Aorta (tissue), 5 donors: ENCODE measurements around the gene ASB14. TPM values are rescaled to one million over a fixed set of nuclear protein-coding genes. Genes with fewer than 3 reads are reported as not detected.

Source experiments
- ATAC-seq: fragments of 200-7000 bp; cut with Tn5 transposase; one replicate; pipeline ENCODE4 v1.9.1; 2022; ENCODE audit warnings: moderate library complexity; ENCODE audit not compliant: low FRiP score
- DNase-seq, 2 donors: peaks; one replicate each; pipeline ENCODE4 v3.0.0-alpha.2; 2020
- H3K27ac ChIP-seq, 2 donors: one replicate each; pipeline ENCODE4 v1.5.1; 2013; ENCODE audit warnings: low read length in 2 of 2, mild to moderate bottlenecking in 2 of 2, moderate library complexity in 2 of 2, control low read depth in 1 of 2, inconsistent platforms in 1 of 2, low read depth in 1 of 2
- H3K27me3 ChIP-seq, 2 donors: one replicate each; pipeline ENCODE4 v1.6.1; 2013; ENCODE audit warnings: control low read depth in 1 of 2, low read length in 1 of 2, mild to moderate bottlenecking in 1 of 2, moderate library complexity in 1 of 2; ENCODE audit not compliant: insufficient read depth in 2 of 2, control insufficient read depth in 1 of 2
- H3K36me3 ChIP-seq, 2 donors: one replicate each; pipeline ENCODE4 v1.6.1; 2013; ENCODE audit warnings: control low read depth in 1 of 2, low read length in 1 of 2, mild to moderate bottlenecking in 1 of 2; ENCODE audit not compliant: insufficient read depth in 2 of 2, control insufficient read depth in 1 of 2
- H3K4me1 ChIP-seq, 2 donors: one replicate each; pipeline ENCODE4 v1.6.1; 2013; ENCODE audit warnings: low read length in 2 of 2, control low read depth in 1 of 2, mild to moderate bottlenecking in 1 of 2, moderate library complexity in 1 of 2; ENCODE audit not compliant: insufficient read depth in 2 of 2, control insufficient read depth in 1 of 2
- H3K4me3 ChIP-seq, 2 donors: one replicate each; pipeline ENCODE4 v1.5.1; 2013; ENCODE audit warnings: low read length in 2 of 2, control low read depth in 1 of 2, mild to moderate bottlenecking in 1 of 2
- H3K9me3 ChIP-seq: one replicate; pipeline ENCODE4 v1.6.1; 2013; ENCODE audit warnings: mild to moderate bottlenecking, low read length; ENCODE audit not compliant: control insufficient read depth
- WGBS, 2 donors: extraction: QIAGEN DNeasy Blood & Tissue Kit; methylation state at CpG; one replicate each; pipeline ENCODE4 v1.1.7; 2013; 5-methylcytosine and 5-hydroxymethylcytosine counted together
- intact Hi-C, 2 donors: fragments of 100-400 bp; cut with DNase I; formaldehyde crosslinking; loops; one replicate each; pipeline versions ENCODE4 v1.14.2 to v1.15.0; 2022
- polyA plus RNA-seq, 2 donors: library from polyadenylated mRNA; stranded (reverse); fragments of 200-250 nt; gene quantifications; one replicate each; pipeline ENCODE4 v1.2.3, GENCODE V29; 2013
- total RNA-seq, 2 donors: library from RNA; stranded (reverse); fragmentation: NEBNext Ultra II Directional; extraction: Animal tissue kit (Norgen Biotek cat#: 25700); gene quantifications; one replicate each; pipeline ENCODE4 v1.2.1, GENCODE V29; 2021
- donor health status: healthy with polysubstance abuse.
- donor health status: Bipolar disorder and iron deficiency.
- donor health status: DM: no; HTN: no; CAD: no.
- donor health status: DM: no; HTN: no; CAD: no.
- donor health status: DM: yes; HTN: yes; CAD: no.

Gene ASB14
- total and polyA plus RNA-seq, 4 donors: 0.08 TPM; not detected in 3

DNA sequence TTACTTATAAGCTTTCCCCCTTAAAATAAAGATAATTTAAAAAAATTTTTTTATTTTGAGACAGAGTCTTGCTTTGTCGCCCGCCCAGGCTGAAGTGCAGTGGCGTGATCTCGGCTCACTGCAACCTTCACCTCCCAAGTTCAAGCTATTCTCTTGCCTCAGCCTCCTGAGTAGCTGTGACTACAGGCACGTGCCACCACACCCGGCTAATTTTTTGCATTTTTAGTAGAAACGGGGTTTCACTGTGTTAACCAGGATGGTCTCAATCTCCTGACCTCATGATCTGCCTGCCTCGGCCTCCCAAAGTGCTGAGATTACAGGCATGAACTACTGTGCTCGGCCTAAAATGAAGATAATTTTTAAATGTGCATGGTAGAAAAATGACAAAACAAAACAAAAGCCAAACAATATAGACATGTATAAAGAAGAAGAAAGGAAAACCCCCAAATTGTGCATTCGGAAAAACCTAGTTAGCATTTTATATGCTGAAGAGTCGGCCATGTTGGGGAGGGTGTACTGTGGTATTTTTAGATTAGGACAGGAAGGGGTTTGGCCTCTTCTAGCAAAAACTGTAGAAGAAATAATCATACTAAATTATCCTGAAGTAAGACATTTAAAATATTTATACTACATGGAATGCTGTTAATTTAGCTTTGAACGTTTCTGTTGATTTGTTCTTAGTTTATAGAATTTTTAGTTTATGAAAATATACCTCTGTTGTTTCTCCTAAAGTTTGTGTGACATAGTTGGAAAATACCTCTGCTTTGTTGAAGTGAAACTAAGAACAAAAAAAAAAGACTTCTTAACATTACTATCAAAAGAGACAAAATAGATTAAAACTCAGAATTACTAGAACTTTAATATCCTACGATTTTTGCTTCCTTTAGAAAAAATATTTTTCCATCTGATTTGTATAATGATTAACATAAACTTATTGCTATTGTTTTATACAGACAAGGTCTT, 57.6 kb downstream of the ASB14 start:
- intact Hi-C loops: no loop called here
- H3K9me3 ChIP-seq: no peaks in the 10 kb centered on the region
- peaks cover 0 to 1% of the 10 kb centered on the region in 2 donors for H3K4me1 ChIP-seq
- DNase-seq (no peak), ATAC-seq (no peak)
- H3K36me3 ChIP-seq: no peaks in the 10 kb centered on the region
- H3K4me3 ChIP-seq: no peak overlapping the region
- H3K27me3 ChIP-seq: no peaks in the 10 kb centered on the region
- H3K27ac ChIP-seq: no peak overlapping the region
- WGBS, 2 donors: 83 to 86% methylated on average over 13 of the region's 13 CpGs

DNA sequence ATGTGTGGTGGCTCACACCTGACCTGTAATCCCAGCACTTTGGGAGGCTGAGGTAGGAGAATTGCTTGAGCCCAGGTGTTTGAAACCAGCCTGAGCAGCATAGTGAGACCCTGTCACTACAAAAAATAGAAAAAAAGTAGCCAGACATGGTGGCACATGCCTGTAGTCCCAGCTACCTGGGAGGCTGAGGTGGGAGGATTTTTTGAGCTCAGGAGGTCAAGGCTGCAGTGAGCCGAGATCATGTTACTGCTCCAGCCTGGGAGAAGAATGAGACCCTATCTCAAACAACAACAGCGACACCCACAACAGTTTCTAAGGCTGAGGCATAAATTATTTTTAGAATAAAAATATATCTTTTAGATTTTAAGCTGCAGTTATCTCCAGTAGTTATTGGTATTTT, 58.7 kb downstream of the ASB14 start:
- no peak for ATAC-seq
- no peaks in the 10 kb centered on the region for H3K27me3 ChIP-seq

DNA sequence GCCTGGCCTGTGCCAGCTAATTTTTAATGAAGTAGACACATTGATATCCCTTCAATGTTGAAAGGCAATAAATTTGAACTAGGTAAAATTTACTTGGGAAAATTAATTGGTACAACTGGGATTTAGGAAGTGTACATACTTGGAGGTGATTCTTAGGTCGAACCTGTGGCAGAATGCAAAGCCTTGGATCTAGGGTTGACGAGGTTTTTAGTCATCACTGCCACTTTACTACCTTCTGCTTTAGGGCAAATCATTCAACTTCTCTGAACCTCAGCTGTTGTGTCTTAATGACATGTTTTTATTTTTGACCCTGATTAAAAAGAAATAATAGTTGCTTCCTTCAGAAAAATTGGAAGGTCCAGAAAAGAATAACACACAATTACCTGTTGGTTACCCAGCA, 62.5 kb downstream of the ASB14 start:
- no peaks in the 10 kb centered on the region for H3K9me3 ChIP-seq
- no peak overlapping the region for H3K27ac ChIP-seq
- DNase-seq (no peak), ATAC-seq (no peak)
- H3K27me3 ChIP-seq: no peaks in the 10 kb centered on the region
- no peaks in the 10 kb centered on the region for H3K36me3 ChIP-seq
- H3K4me3 ChIP-seq: no peak overlapping the region
- 82 to 83% methylated on average over 2 of the region's 2 CpGs for WGBS, 2 donors
- intact Hi-C loops: no loop called here
- H3K4me1 ChIP-seq: peaks cover 0 to 1% of the 10 kb centered on the region in 2 donors

More for the DNA sequence above, 58.7 kb downstream of the ASB14 start:
- intact Hi-C loops: no loop called here
- Histone ChIP-seq H3K9me3 (no peaks in the 10 kb centered on the region), H3K27ac (no peak overlapping the region), H3K4me1 (peaks cover 0 to 1% of the 10 kb centered on the region in 2 donors), H3K36me3 (no peaks in the 10 kb centered on the region), H3K4me3 (no peak overlapping the region)
- WGBS, 2 donors: 77 to 82% methylated on average over 2 of the region's 2 CpGs
- DNase-seq: no peak

DNA sequence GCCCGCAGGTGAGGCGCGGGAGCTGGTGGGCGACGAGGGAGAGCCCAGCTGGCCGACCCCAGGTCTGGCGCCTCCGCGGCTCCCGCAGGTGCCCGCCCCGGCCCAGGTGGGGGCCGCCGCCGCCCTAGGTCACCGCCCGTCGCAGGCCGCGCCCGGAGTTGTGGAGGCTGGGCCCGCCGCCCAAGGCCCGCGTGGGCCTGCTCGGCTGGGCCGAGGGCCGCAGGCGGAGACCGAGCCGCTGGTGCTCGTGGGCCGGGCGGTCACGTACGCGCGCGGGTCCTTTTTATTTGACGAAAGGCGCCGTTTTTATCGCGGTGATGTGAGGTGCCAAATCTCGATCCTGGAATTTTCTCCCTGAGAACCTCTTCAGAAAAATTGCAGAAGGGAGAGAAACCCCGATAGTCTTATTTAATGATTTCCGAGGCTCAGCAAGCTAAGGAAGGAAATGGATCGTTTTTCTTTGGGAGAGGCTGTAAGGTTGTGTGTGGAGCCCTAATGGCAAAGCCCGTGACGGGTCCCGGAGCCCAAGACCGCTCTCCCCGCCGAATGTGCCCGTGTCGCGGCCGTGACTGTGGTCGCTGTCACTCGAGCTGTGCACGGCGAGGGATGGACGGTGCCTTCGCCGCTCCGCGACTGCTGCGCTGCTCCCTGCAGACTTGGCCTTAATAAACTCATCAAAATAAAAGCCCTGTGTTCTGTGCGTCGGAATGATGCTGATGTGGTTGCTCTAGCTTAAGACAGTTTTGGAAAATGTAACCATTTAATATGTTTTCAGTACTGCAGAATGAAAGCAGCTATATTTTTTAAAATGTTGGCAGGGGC, 64.3 kb downstream of the ASB14 start:
- Histone ChIP-seq H3K27ac (peak overlapping the region; percentile 20 to 78), H3K4me1 (peaks cover 0 to 1% of the 10 kb centered on the region in 2 donors), H3K4me3 (peak overlapping the region; percentile 82 to 89), H3K27me3 (no peaks in the 10 kb centered on the region), H3K36me3 (no peaks in the 10 kb centered on the region), H3K9me3 (no peaks in the 10 kb centered on the region)
- intact Hi-C loops: loop anchor here (2.0 to 10.0 kb wide), 4 partner anchors 63 to 529 kb away; partner anchors contain the start of genes IL17RD (in 1 of the 2) and SLMAP (in 1 of the 2)
- DNase-seq (peak; percentile 58 to 85), ATAC-seq (peak; percentile 78)
- WGBS, 2 donors: 0% methylated on average over 62 to 70 of the region's 70 CpGs

DNA sequence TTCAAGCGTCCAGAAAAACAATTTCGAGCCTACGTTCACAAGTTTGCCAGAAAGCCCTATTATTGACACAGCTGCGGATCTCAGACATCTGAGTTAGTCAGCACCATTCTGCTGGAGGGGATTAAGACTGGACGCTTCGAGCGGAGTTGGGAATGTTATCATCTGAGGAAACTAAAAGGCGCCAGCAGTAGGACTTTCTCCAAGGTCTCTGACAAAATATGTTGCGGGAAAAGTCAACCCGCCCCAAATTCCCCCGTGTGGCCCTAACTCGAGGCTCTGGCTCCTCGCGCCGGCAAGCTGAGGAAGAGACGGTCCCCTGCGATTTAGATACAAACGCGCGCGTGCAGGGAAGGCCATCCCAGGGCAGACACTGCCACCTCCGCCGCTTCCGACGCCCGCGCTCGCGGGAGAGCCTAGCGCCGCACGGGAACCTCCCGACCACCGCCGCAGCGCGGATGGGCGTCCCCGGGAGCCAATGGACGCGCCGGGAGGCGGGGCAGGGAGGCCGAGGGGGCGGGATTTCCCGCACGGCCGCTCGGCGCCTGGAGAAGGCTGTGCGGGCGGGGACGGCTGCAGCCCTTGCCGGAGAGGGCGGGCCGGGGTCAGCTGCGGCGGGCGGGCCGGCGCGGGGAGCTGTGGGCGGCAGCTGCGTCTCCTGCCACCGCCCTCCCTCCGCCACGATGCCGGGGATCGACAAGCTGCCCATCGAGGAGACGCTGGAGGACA, 65.1 kb downstream of the ASB14 start, which contains the start of gene APPL1:
APPL1 (plus strand) TSS at position 526 of the 726 bp plus-strand sequence; CDS start at position 681, 155 bp downstream.
- no peaks in the 10 kb centered on the region for H3K9me3 ChIP-seq
- DNase-seq: peak; percentile 95 to 97
- H3K36me3 ChIP-seq: no peaks in the 10 kb centered on the region
- no peaks in the 10 kb centered on the region for H3K27me3 ChIP-seq
- H3K4me1 ChIP-seq: peaks cover 0 to 1% of the 10 kb centered on the region in 2 donors
- peak within 1 kb of the TSS; percentile 82 to 89 for H3K4me3 ChIP-seq
- H3K27ac ChIP-seq: peak within 1 kb of the TSS; percentile 20 to 85
- intact Hi-C loops: loop anchor here (2.0 to 10.0 kb wide), 4 partner anchors 63 to 530 kb away; partner anchors contain the start of genes IL17RD (in 1 of the 2) and SLMAP (in 1 of the 2)
- 0% methylated on average over 58 to 71 of the region's 71 CpGs for WGBS, 2 donors
- ATAC-seq: peak; percentile 99

DNA sequence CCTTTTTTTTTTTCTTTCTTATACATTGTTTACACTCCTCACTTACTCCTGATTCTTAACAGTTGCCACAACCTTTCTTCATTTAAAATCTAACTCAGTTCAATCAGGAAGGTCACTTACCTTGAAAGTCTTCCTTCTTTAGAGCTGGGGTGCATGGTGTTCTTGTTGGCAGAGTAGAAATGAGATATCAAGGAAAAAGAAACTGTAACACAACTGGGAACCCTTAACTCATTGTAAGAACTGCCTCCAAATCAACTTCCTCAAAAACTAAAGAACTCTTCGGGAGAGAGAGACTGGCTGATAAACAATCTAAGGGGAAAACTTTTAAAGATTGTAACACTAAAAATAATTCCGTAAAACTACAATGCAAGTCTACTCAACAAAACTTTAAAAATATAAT, 66.3 kb downstream of the ASB14 start:
- 22 to 34% methylated on average over 2 of the region's 2 CpGs for WGBS, 2 donors

DNA sequence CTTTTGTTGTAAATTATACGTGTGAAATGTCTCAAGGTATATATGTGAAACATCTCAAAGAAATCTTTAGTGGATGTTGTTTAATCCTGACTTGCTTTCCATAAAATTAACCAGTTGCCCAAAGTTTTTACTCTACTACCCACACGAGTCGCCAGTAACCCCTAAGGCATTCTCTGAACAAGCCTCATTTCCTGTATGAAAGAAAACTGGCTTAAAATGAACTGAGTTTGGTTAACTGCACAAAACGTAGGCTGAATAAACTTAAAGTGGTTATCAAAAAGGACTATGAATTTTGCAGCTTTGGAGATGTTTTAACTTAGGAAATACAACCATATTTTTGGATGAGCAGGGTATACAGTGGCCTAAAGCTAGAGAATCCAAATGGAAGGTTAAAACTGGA, 67.6 kb downstream of the ASB14 start:
- whole genome bisulfite sequencing, 2 donors: 66 to 71% methylated on average over 4 of the region's 4 CpGs
- intact Hi-C loops: loop anchor here (5.0 to 10.0 kb wide), 3 partner anchors 63 to 532 kb away; partner anchors contain the start of gene SLMAP (in 1 of the 2)
- DNase-seq (no peak), ATAC-seq (no peak)
- Histone ChIP-seq H3K27me3 (no peaks in the 10 kb centered on the region), H3K36me3 (no peaks in the 10 kb centered on the region), H3K27ac (no peak overlapping the region), H3K4me3 (no peak overlapping the region), H3K9me3 (no peaks in the 10 kb centered on the region), H3K4me1 (no peaks in the 10 kb centered on the region)

More for the DNA sequence above, 66.3 kb downstream of the ASB14 start:
- no peak overlapping the region for H3K27ac ChIP-seq
- ATAC-seq (no peak), DNase-seq (no peak)
- H3K27me3 ChIP-seq: no peaks in the 10 kb centered on the region
- intact Hi-C loops: loop anchor here (2.0 to 10.0 kb wide), 4 partner anchors 61 to 531 kb away; partner anchors contain the start of genes IL17RD (in 1 of the 2) and SLMAP (in 1 of the 2)
- H3K4me1 ChIP-seq: peaks cover 0 to 1% of the 10 kb centered on the region in 2 donors
- H3K9me3 ChIP-seq: no peaks in the 10 kb centered on the region
- H3K36me3 ChIP-seq: no peaks in the 10 kb centered on the region
- no peak overlapping the region for H3K4me3 ChIP-seq

DNA sequence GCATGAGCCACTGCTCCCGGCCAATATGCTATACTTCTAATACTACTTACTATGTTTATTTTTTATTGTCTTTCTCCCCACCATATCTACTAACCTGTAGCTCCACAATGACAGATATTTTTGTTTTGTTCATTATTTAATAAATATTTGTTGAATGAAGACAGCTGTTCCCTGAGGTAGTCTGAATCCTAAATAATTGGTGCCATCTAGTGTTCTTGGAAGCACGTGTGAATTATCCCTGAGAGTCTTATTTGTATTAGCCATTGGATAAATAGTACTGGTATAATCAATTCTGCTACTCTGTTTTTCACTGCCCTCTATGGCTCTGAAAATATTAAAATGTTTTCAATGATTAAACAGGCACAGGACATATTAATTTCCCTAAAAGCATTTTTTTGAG, 70.6 kb downstream of the ASB14 start:
- Histone ChIP-seq H3K36me3 (no peaks in the 10 kb centered on the region), H3K4me1 (no peaks in the 10 kb centered on the region), H3K27ac (no peak overlapping the region), H3K27me3 (no peaks in the 10 kb centered on the region), H3K9me3 (no peaks in the 10 kb centered on the region), H3K4me3 (no peak overlapping the region)
- WGBS, 2 donors: 50 to 67% methylated on average over 2 of the region's 2 CpGs
- DNase-seq (no peak), ATAC-seq (no peak)
- intact Hi-C loops: loop anchor here in 1 of 2 donors (10.0 kb wide), 1 partner anchor 117 kb away; no protein-coding TSS in a partner anchor
